Thyroid gland (tissue), 4 donors: ENCODE measurements around the gene IPPK.

Experiments used
- POLR2A ChIP-seq, 2 donors: fragments of 450-650 bp; IDR thresholded peaks; one replicate each; pipeline ENCODE4 v1.6.1; 2017; ENCODE audit warnings: antibody characterized with exemption in 2 of 2, mild to moderate bottlenecking in 2 of 2, moderate library complexity in 1 of 2
- TF ChIP-seq, protein P1 (sequence below), 6 experiments: fragments of 200-600 bp in 3 of 6; fragments of 450-650 bp in 3 of 6; sonication (generic) in 3 of 6; IDR thresholded peaks; one replicate each; pipeline ENCODE4 v1.5.1; 2016 to 2019; ENCODE audit warnings: antibody characterized with exemption in 6 of 6, mild to moderate bottlenecking in 2 of 6, inconsistent platforms in 1 of 6, moderate library complexity in 1 of 6

DNA sequence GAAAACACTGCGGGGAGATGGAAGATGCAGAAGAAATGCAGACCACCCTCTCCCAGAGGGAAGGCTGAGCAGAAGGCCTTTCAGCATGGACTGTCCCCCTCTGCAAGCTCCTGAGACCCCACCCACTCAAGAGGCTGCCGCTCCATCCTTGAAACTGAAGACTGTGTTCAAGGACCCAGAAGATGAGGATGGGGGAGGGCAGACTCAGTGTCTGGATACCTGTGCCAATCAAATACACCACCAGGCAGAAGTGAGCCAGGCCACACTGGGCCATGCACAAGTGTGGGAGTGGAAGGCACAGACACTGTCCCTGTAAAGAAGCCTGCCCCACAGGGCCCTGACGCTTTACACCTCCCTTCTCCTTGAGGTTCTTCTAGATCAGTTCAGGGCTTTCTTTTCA lies 40.0 kb upstream of the IPPK start:
- TF ChIP-seq, protein P1, sequence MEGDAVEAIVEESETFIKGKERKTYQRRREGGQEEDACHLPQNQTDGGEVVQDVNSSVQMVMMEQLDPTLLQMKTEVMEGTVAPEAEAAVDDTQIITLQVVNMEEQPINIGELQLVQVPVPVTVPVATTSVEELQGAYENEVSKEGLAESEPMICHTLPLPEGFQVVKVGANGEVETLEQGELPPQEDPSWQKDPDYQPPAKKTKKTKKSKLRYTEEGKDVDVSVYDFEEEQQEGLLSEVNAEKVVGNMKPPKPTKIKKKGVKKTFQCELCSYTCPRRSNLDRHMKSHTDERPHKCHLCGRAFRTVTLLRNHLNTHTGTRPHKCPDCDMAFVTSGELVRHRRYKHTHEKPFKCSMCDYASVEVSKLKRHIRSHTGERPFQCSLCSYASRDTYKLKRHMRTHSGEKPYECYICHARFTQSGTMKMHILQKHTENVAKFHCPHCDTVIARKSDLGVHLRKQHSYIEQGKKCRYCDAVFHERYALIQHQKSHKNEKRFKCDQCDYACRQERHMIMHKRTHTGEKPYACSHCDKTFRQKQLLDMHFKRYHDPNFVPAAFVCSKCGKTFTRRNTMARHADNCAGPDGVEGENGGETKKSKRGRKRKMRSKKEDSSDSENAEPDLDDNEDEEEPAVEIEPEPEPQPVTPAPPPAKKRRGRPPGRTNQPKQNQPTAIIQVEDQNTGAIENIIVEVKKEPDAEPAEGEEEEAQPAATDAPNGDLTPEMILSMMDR (IDR thresholded peaks at IDR 0.05) = no peak
- TF ChIP-seq POLR2A (IDR thresholded peaks at IDR 0.05) = no peak
